Activated gamma-delta T cell treated with anti-CD3 and anti-CD28 coated beads, Interleukin-2, amount 50 U/mL, for 16 hours (primary cell): Measurements from ENCODE around the gene MRPS16.
"Not testable (repeated sequence)": the region's sequence is repeated elsewhere in the genome, so short reads cannot be mapped to it uniquely, and the experiment has no call there.

ENCODE experiments used
- DNase-seq: peaks from one replicate; pipeline ENCODE4 v3.0.0-alpha.2; 2020; ENCODE audit warnings: low read depth

Gene MRPS16

GRCh38 chr10:73252445-73253224, at the start of gene MRPS16:
Gene MRPS16, minus strand, starts transcription at chr10:73252644. Its CDS starts 162 bp downstream, at chr10:73252482.
- peak; percentile 89 for DNase-seq

DNA sequence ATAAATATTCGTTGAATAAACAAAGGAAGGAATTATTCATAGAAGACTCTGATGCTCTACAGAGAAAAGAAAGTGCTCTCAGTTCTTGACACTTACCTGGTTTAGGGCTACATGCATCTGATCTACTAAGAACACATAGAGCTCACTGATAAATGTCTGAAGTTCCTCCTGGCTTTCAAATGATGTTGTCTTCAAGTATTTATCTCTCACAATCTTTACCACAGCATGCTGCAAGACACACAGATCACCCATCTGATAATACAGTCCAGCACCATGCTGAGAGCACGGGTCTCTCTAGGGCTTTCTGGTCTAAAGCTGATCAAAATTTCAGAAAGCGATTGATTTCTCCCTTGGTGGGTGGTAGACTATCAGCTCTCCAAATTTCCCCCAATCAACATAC, 44.5 kb upstream of the MRPS16 start:
- no peak for DNase-seq

DNA sequence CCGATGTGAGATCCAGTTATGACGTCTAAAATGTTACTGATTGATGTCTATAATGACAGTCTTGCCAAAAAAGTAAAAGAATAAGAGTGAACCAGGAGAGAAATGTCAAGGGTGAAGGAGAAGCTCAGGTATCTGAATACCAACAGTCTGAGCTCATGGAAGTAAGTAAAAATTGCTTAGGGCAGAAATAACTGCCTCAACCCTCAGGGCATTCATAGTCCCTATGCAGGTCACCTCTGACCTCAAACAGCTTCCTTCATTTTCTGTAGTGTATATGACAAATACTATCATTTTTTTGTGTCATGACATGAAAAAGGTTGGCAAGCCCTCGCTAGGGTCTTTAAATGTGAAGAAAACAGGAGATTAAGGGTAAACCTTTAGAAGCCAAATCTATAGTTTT, 41.0 kb upstream of the MRPS16 start:
- DNase-seq: no peak

DNA sequence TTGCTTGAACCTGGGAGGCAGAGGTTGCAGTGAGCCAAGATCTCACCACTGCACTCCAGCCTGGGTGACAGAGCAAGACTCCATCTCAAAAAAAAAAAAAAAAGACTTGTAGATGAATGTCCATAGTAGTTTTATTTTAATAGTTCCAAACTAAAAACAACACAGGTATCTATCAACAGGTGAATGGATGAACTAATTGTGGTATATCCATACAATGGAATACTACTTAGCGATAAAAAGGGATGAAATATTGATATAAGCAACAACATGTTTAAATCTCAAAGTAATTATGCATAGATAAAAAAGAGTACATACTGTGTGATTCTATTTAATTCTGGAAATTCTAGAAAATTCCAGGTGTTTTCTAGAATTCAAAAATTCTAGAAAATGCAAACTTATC, 37.5 kb upstream of the MRPS16 start:
- DNase-seq: no peak

GRCh38 chr10:73287441-73287840, 35.0 kb upstream of the MRPS16 start:
- no peak for DNase-seq

DNA sequence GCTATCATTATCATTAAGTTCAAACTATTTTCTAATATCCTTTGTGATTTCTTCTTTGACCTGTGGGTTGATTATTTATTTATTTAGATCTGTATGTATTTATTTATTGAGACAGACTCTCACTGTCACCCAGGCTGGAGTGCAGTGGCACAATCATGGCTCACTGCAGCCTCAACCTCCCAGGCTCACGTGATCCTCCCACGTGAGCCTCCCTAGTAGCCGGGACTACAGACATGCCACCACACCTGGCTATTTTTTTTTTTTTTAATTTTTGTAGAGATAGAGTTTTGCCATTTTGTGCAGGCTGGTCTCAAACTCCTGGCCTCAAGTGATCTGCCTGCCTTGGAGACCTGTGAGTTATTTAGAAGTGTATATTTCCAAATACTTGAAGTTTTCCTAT, 28.7 kb upstream of the MRPS16 start:
- no peak for DNase-seq

GRCh38 chr10:73264423-73264822, 12.0 kb upstream of the MRPS16 start:
- DNase-seq: no peak

GRCh38 chr10:73263693-73264347, 11.4 kb upstream of the MRPS16 start:
- DNase-seq: no peak

DNA sequence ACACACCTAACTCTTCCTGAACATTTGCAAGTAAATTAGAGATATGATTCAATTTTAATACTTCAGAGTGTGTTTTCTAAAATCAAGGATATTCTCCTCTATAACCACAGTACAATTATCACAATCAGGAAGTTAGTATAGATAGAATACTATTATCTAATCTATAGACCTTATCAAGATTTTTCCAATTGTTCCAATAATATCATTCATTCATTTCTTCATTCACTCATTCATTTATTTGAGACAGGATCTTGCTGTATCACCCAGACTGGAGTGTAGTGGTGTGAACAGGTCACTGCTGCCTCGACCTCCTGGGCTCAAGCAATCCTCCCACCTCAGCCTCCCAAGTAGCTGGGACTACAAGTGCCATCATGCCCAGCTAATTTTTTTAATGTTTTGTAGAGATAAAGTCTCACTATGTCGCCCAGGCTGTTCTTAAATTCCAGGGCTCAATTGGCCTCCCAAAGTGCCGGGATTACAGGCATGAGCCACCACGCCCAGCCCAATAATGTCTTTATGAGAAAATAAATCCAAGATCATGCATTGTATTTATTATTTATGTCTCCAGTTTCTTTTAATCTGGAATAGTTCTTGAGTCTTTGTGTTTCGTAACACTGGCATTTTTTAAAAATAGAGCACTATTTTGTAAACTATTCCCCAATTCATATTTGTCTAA, 10.6 kb upstream of the MRPS16 start:
- no peak for DNase-seq

- DNase-seq: no peak
These were observed 9.8 kb upstream of the MRPS16 start for GRCh38 chr10:73262105-73262730.

DNA sequence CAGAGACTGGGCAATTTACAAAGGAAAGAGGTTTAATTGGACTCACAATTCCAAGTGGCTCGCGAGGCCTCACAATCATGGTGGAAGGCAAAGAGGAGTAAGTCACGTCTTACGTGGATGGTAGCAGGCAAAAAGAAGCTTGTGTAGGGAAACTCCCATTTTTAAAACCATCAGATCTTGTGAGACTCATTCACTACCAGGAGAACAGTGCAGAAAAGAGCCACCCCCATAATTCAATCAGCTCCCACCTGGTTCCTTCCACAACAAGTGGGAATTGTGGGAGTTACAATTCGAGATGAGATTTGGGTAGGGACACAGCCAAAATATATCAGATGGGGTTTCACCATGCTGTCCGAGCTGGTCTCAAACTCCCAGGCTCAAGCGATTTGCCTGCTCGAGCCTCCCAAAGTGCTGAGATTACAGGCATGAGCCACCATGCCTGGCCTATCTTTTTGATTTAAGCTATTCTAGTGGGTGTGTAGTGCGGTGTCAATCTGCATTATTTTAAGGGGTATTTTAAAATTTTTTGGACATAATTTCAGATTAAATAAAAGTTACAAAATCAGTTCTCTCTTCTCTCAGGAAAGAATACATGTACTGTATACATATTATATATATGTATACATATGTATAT, 9.0 kb upstream of the MRPS16 start:
- DNase-seq: no peak

- not testable (repeated sequence) for DNase-seq
These were observed 6.2 kb upstream of the MRPS16 start for GRCh38 chr10:73258612-73259011.

DNA sequence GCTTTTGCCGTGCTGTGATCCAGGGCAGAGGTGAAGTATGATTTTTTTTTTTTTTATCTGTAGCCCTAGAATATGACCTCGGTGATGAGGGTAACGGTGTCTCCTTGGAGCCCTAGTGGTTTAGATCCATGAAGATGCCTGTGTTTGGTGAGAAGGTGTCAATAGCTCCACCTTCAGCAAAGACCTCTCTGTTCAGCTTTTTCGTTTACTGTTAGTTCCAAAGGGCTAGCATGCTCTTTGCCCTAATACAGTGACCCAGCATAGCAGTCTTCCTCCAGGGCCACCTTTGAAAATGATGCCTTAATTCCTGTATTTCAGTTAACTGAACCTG, 746 bp upstream of the MRPS16 start:
- DNase-seq: no peak

GRCh38 chr10:73251683-73252444, 580 bp downstream of the MRPS16 start:
- DNase-seq: no peak

DNA sequence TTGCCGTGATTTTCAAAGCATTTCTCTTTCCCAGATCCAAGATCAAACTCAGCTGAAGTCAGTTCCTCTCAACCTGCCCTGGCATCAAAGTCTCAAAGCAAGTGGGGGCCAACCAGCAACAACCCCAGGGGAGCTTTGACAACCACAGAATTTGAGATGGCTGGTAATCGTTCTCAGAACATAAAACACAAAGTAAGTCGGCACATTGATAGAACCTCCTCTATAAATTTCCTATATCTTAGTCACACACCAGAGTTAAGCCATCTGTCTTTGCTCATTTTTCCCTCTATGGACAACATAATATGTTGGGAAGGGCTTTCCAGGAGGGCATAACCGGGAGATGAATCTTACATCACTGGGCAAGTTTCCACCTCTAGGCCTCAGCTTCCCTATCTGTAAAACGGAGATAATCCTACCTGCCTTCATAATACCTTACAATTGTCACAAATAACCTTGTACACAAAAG, 4.2 kb downstream of the MRPS16 start:
- DNase-seq: no peak

- DNase-seq: no peak
These were observed 4.8 kb downstream of the MRPS16 start for GRCh38 chr10:73247509-73248258.

DNA sequence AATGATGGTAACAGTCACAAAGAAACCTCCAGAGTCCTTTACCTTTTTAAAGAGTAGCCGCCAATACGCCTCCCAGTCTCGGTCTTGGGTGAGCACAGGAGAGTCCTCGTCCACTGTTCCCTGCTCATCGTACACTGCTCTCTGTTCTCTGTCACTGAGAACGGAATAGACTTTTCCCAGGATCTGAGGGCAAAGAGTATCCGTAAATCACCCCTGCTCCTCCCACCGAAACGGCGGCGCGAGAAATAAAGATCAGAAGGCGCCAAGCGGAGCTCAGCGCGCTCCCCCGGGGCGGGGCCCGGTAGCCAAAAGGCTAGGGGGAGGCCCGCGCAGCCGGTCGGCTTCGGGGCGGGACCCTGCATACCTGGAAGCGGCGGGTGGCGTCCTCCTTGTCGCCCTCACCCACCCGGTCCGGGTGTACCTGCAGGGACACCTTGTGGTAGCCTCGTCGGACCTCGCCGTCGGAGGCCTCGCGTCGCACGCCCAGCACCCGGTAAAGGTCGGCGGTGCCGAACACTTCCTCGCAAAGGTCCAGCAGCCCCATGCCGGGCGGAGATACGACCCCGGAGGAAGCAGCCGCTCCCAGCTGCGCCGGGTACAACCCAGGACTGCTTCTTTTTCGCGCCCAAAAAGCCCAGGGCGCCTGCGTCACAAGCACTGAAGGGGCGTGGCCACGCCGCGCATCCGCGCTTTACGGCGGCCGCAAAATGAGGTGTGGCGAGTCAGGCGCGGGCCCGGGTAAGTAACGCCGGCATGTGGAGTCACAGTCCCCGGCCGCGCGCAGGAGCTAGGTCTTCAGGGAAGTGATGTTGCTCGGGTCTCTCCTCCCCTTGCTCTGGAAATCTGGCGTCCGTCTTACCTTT, 5.6 kb downstream of the MRPS16 start, which contains the start of gene DNAJC9:
Gene DNAJC9 (minus strand): TSS at position 610 of the 863 bp plus-strand sequence. CDS start 66 bp downstream, at position 544.
- peak; percentile 92 for DNase-seq

- no peak for DNase-seq
These were observed 6.2 kb downstream of the MRPS16 start for GRCh38 chr10:73246322-73246645.

- DNase-seq: no peak
These were observed 7.5 kb downstream of the MRPS16 start for GRCh38 chr10:73244866-73245477.
